ENCODE results near the gene CHST13.

CHST13 gene

GRCh38 chr3:126540342-126540849 is 16.4 kb downstream of the CHST13 start:
- DNase-seq = no peak

DNA sequence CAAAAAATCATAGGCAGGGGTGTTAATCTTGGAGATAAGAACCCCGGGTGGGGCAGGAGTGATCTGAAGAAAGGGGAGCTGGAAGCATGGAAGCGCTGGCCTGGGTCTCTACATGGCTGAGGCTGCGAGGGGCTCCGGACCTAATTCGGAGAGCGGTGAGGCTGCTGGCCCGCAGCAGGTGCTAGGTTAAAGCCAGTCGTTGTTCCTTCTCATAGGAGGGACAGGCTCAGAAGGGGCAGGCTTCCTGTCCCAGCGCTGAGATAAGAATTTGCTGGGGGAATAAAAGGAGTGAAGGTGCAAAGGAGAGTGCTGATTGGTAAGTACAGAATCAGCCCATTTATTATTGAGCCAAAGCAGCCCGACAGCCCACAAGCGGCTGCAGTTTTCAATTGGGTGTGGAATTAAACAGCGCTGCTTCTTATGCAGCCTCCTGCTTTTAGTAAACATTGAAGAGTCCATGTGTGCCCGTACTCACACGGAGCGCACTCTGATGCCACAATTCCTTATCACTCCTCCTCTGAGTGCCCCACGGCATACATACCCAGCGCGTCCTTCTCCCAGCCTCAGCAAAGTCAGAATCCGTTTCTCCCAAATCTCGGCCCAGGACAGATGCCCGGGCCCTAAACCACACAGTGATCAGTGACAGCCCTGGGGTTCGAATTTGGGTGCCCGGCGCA is 17.1 kb downstream of the CHST13 start:
- DNase-seq = no peak

- no peak for DNase-seq
Observed at GRCh38 chr3:126541628-126542339, 17.8 kb downstream of the CHST13 start.

DNA sequence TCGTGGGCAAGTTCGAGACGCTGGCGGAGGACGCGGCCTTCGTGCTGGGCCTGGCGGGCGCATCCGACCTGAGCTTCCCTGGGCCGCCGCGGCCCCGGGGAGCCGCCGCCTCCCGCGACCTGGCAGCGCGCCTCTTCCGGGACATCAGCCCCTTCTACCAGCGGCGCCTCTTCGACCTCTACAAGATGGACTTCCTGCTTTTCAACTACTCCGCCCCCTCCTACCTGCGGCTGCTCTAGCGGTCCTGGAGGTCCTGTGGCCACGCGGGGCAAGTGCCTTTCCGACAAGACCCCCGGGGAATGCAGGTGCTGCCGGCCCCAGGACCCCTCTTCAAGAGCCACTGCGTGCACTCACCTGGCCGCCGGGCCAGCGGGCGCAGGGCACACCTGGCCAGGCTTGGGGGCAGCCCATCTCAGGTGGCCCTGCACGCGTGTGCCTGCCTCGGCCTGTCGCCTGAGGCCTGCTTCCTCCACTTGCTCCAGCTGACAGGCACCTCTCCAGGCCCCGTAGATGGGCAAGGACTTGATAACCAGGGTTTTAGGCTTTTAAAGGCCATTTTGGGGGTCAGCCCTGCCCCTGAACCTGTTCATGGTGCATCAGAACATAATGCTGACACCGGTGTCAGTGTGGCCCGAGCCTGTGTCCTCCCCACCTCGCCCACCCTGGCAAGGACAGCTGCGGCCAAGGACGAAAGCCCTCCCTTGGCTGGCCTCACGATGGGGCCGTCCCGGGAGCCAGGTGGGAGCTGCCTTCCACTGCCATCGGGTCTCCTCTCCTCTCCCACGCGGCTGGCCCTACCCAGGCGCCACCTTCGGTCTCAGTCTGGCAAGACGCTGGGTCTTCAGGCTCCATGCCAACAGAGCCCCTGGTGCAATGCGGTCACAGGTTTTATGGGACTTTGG is 18.6 kb downstream of the CHST13 start:
- DNase-seq = no peak

GRCh38 chr3:126543457-126544061 is 19.6 kb downstream of the CHST13 start:
- DNase-seq = no peak

DNA sequence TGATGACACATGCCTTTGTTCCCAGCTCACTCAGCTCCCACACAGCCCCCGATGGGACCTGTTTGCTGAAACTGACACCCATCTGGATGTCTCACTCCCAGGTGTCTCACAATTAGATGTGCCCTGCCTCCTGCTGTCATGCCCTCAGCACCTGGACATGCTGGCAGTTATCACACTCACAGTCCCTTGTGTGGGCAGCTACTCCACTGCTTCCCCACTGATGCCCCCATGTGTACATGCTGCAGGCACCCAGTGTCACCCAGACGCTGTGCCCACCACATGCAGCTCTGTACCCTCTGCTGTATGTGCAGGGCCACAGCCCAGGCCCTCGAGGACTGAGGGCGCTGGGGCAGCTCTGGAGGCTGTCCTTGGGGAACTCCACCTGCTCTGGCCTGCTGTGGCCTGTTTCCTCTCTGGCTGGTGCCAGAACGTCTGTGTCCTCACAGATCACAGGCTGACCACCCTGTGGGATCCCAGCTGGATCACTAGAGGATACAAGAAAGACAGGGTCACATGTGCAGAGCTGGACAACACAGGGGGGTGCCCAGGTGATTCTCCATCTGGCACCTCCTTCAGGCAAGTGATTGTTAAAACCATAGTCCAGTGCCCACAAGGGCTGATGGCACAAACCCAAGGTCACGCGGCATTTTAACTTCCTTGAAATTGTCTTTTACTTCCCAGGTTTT is 20.8 kb downstream of the CHST13 start:
- DNase-seq = no peak

DNA sequence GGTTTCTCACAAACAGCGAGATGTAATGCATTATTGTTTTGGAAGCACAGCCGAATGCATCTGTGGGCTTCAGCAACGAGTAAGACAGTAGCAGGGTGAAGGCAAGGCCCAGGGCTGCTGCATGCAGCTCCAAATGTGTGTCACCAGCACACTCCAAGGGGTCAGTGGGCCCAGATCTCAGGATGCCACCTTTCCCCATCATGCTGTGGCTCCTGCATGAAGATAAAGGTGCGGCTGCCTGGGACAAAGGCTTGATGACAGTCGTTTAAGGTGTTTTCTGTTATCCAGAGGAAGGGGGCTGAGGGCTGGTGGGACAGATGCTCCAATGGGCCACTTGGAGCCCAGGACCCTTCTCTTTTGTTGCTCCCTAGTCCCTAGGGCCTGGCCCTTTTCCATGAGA is 21.6 kb downstream of the CHST13 start:
- no peak for DNase-seq

DNA sequence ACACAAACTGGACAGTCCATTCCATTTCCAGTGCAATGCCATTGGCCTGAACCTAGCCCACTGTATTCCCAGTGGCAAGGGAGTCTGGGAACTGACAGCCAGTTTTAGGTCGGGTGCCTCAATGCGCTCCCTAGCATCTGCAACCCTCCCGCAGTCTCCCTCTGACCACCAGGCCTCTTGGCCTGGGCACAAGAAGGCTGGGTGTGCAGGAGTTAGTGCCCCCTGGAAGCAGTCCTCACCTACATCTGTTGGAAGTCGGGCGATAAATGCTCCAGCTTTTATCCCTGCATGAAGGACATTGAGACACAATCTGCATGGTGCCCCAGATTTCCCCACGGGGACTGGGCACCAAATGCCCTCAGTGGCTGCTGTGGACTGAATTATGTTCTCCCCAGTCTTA is 22.1 kb downstream of the CHST13 start:
- DNase-seq = no peak

DNA sequence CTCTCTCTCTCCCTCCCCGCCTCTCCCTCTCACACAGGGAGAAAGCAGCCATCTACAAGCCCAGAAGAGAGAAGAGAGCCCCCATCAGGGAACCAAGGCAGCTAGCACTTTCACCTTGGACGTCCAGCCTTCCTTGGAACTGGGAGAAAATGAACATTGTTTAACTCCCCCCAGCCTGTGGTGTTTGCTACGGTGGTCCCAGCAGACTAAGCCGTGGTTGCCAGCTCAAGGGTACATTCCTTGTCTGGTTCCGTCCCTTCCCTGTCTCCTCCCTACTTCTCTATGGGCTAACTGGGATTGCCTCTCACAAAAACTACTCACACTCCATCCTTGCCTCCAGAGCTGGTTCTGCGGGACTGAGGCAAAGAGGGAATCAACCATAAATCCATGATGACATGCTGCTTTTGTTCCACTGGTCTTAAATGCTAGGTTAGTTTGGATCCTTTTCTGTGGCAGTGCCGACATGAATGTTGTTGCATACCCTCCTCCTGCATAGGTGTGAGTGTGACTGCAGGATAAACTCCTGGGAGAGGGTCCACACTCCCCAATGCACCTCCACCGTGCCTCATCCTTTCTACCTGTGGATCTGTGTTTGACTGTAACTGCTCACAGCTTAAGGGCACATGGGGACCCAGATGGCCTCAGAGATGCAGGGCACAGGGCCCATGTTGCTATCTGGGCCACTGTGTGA is 22.7 kb downstream of the CHST13 start:
- no peak for DNase-seq

- no peak for DNase-seq
Observed at GRCh38 chr3:126547721-126548120, 23.8 kb downstream of the CHST13 start.

DNA sequence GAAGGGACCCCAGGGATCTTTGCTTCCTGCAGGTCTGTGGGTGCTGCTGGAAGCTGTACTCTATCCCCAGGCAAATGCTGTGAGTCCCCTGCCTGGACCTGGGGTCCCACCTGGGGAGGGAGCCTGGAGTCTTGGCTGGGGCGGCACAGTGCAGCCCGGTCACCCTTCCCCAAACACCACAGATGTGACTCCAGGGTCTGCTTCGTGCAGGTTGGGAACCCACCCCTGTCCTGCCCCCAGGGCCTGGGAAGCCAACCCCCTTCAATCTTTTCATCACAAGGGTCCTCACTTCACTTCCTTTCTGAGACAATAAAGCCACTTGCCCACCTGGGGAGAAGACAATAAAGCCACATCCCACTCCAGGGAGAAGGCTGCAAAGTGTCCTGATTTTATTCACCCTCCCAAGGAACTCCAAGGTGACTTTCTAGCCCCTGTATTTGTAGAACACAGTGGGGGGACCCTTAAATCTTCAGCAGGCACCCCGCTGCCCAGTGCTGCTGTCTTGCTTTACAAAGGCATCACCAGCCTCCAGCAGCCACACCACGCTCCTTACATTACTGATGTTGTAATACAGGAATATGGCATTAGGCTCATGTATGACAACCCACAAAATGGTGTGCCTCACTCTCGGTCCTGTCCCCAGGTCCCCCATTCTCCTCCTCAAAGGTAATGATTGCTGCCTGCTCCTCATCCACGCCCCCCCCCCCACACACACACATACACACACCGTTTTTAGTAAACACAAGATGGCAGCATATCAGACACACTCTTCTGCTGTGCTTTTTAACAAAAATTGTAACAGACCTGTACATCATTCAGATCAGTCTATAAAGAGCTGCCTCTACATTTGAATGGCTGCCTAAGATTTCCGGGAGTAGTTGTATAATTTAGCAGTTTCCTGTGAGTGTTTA is 24.9 kb downstream of the CHST13 start:
- DNase-seq = no peak

DNA sequence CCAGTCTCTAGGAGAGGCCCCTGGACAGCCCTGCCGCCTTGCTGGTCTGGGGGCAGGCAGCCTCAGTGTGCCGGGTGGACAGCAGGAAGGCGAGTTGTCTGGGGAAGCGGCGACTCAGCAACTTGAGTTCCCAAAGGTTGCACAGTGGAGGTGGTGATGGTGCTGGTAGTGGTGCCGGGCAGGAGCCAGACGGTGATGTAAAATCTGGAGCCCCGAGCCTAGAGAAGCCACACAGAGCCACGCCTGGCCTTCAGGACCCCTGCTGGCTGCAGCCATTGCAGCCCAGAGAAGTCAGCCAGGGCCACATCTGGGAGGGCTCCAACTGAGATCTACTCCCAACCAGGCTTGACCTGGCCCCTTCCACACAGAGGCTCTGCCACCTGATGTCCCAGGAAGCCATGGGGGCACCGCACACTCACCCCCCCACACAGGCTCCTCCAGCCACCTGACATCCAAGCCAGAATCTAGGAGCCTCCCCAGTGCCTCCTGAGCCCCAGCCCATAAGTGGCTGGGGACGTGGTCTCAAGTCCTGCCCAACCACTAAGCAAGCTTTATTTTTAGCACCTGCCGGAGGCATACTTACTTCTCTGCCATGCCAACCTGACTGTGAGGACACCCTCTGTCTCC is 26.0 kb downstream of the CHST13 start:
- no peak for DNase-seq

DNA sequence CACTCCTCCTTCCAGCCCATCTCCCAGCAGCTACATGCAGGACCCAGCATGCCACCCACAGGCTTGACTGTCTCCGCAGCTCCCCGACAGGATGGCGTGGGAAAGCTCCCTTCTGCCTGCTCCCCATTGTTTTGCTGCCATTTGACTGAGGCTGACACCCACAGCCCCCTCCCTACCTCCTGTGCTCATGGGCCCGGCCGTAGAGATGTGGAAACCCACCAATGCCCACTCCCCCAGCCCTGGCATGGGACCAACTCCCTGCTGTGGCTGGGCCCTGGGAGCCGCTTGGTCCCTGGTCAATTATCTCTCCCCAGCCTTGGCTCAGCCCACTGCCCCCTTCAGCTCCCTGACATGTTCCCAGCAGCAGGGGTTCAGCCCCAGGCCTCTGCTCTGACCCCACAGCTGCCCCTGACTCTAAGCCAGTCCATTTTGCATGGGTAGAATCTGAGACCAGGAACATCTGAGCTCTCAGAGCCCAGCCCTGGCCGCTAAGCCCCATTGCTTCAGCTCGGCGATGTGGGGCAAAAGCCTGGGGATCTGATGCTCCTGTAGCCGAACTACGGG is 26.6 kb downstream of the CHST13 start:
- DNase-seq = peak in 2 of 58 donors; percentile 19 to 27

GRCh38 chr3:126551121-126551838 is 27.3 kb downstream of the CHST13 start:
- DNase-seq = peak in 5 of 58 donors; percentile 11 to 43 (median 26)

GRCh38 chr3:126551839-126552687 is 28.1 kb downstream of the CHST13 start:
- DNase-seq = no peak

GRCh38 chr3:126552688-126553283 is 28.8 kb downstream of the CHST13 start:
- DNase-seq = no peak

All from anterior cingulate cortex (tissue), 58 donors.